ENCODE data around the gene SLC22A7. TPM values are rescaled to one million over a fixed set of nuclear protein-coding genes. Genes with fewer than 3 reads are reported as not detected.
"Not testable (repeated sequence)": the region's sequence is repeated elsewhere in the genome, so short reads cannot be mapped to it uniquely, and the experiment has no call there.

The SLC22A7 gene
- total RNA-seq, 1 experiment from 2014 or later: not detected

- DNase-seq (ENCODE audit: low spot score): no peak
These were observed 38.3 kb downstream of the SLC22A7 start for GRCh38 chr6:43336382-43336781.

- no peak for DNase-seq (ENCODE audit: low spot score)
These were observed 40.2 kb downstream of the SLC22A7 start for GRCh38 chr6:43338243-43338642.

GRCh38 chr6:43339168-43339567, 41.1 kb downstream of the SLC22A7 start:
- no peak for DNase-seq (ENCODE audit: low spot score)

GRCh38 chr6:43346243-43346642, 48.2 kb downstream of the SLC22A7 start:
- DNase-seq (ENCODE audit: low spot score): not testable (repeated sequence)

GRCh38 chr6:43347021-43347420, 49.0 kb downstream of the SLC22A7 start:
- DNase-seq (ENCODE audit: low spot score): no peak

GRCh38 chr6:43347444-43347843, 49.4 kb downstream of the SLC22A7 start:
- DNase-seq (ENCODE audit: low spot score): no peak

- DNase-seq (ENCODE audit: low spot score): not testable (repeated sequence)
These were observed 53.9 kb downstream of the SLC22A7 start for GRCh38 chr6:43351951-43352350.

Other genes starting within 250 kb of the SLC22A7 start
- gene CUL7, start 244.4 kb upstream of the SLC22A7 start, total RNA-seq (2014; rRNA removed; shearing (Covaris generic)): 22.5 and 24.7 TPM in 2 replicates
- 29.9 and 30.7 TPM in 2 replicates for gene MRPL2, start 238.8 kb upstream of the SLC22A7 start, total RNA-seq (2014; rRNA removed; shearing (Covaris generic))
- 17.0 and 19.0 TPM in 2 replicates for gene KLC4, start 238.6 kb upstream of the SLC22A7 start, total RNA-seq (2014; rRNA removed; shearing (Covaris generic))
- gene PTK7, start 221.9 kb upstream of the SLC22A7 start, total RNA-seq (2014; rRNA removed; shearing (Covaris generic)): 82.3 and 84.6 TPM in 2 replicates
- gene SRF, start 127.0 kb upstream of the SLC22A7 start, total RNA-seq (2014; rRNA removed; shearing (Covaris generic)): 15.7 and 18.0 TPM in 2 replicates
- gene CUL9, start 116.1 kb upstream of the SLC22A7 start, total RNA-seq (2014; rRNA removed; shearing (Covaris generic)): 17.5 and 19.6 TPM in 2 replicates
- 120 and 173 TPM in 2 replicates for gene DNPH1, start 68.8 kb upstream of the SLC22A7 start, total RNA-seq (2014; rRNA removed; shearing (Covaris generic))
- not detected in 2 replicates for gene TTBK1, start 54.8 kb upstream of the SLC22A7 start, total RNA-seq (2014; rRNA removed; shearing (Covaris generic))
- gene CRIP3, start 10.6 kb downstream of the SLC22A7 start, total RNA-seq (2014; rRNA removed; shearing (Covaris generic)): not detected in 2 replicates
- 7.7 and 11.0 TPM in 2 replicates for gene ZNF318, start 71.4 kb downstream of the SLC22A7 start, total RNA-seq (2014; rRNA removed; shearing (Covaris generic))
- gene ABCC10, start 129.3 kb downstream of the SLC22A7 start, total RNA-seq (2014; rRNA removed; shearing (Covaris generic)): 11.1 and 13.9 TPM in 2 replicates
- 0.81 and 3.0 TPM in 2 replicates for gene DLK2, start 157.3 kb downstream of the SLC22A7 start, total RNA-seq (2014; rRNA removed; shearing (Covaris generic))
- gene TJAP1, start 179.3 kb downstream of the SLC22A7 start, total RNA-seq (2014; rRNA removed; shearing (Covaris generic)): 10.9 and 14.3 TPM in 2 replicates
- gene LRRC73, start 212.1 kb downstream of the SLC22A7 start, total RNA-seq (2014; rRNA removed; shearing (Covaris generic)): 1.2 and 2.3 TPM in 2 replicates
- 122 and 155 TPM in 2 replicates for gene YIPF3, start 218.7 kb downstream of the SLC22A7 start, total RNA-seq (2014; rRNA removed; shearing (Covaris generic))
- 46.0 and 50.1 TPM in 2 replicates for gene POLR1C, start 218.8 kb downstream of the SLC22A7 start, total RNA-seq (2014; rRNA removed; shearing (Covaris generic))

Data from A172 (cell line).